Parathyroid adenoma (tissue), 2 donors: ENCODE results near the gene RETREG3.

Source experiments
- H2AFZ ChIP-seq: fragments of 300-600 bp; sonication (generic); one replicate; pipeline ENCODE4 v1.7.0; 2017; ENCODE audit warnings: antibody characterized with exemption, mild to moderate bottlenecking
- H3K27ac ChIP-seq: fragments of 300-600 bp; sonication (generic); one replicate; pipeline ENCODE4 v1.7.0; 2017
- H3K27me3 ChIP-seq: fragments of 300-600 bp; sonication (generic); one replicate; pipeline ENCODE4 v1.7.0; 2017; ENCODE audit warnings: low read length; ENCODE audit not compliant: control insufficient read depth, insufficient read depth
- H3K36me3 ChIP-seq: fragments of 300-600 bp; sonication (generic); one replicate; pipeline ENCODE4 v1.7.0; 2017; ENCODE audit warnings: low read length; ENCODE audit not compliant: control insufficient read depth, insufficient read depth
- H3K4me1 ChIP-seq: fragments of 300-600 bp; sonication (generic); one replicate; pipeline ENCODE4 v1.7.0; 2017; ENCODE audit warnings: control low read depth
- H3K4me2 ChIP-seq: fragments of 300-600 bp; sonication (generic); one replicate; pipeline ENCODE4 v1.7.0; 2017; ENCODE audit warnings: low read length
- H3K4me3 ChIP-seq: fragments of 300-600 bp; sonication (generic); one replicate; pipeline ENCODE4 v1.7.0; 2017; ENCODE audit warnings: low read depth, low read length
- H3K79me2 ChIP-seq: fragments of 300-600 bp; sonication (generic); one replicate; pipeline ENCODE4 v1.7.0; 2017; ENCODE audit warnings: control low read depth
- H3K9ac ChIP-seq: fragments of 300-600 bp; sonication (generic); one replicate; pipeline ENCODE4 v1.7.0; 2017; ENCODE audit warnings: mild to moderate bottlenecking
- H3K9me3 ChIP-seq: fragments of 300-600 bp; sonication (generic); one replicate; pipeline ENCODE4 v1.7.0; 2017; ENCODE audit warnings: low read length; ENCODE audit not compliant: control insufficient read depth
- CTCF ChIP-seq: fragments of 300-600 bp; sonication (generic); IDR thresholded peaks from one replicate; pipeline ENCODE4 v1.7.0; 2017; ENCODE audit warnings: antibody characterized with exemption, mild to moderate bottlenecking
- donor health status: primary hyperparathyroidism.

Gene RETREG3

GRCh38 chr17:42651392-42651791 lies 42.2 kb upstream of the RETREG3 start:
- no peaks in the 10 kb centered on the region for H3K9me3 ChIP-seq
- H3K36me3 ChIP-seq: no peaks in the 10 kb centered on the region
- no peaks in the 10 kb centered on the region for H3K4me1 ChIP-seq
- no peak overlapping the region for H2AFZ ChIP-seq
- H3K27ac ChIP-seq: no peak overlapping the region
- H3K4me3 ChIP-seq: no peak overlapping the region
- H3K27me3 ChIP-seq: no peaks in the 10 kb centered on the region
- no peaks in the 10 kb centered on the region for H3K79me2 ChIP-seq
- H3K9ac ChIP-seq: no peak overlapping the region
- no peak overlapping the region for H3K4me2 ChIP-seq
- TF ChIP-seq CTCF: no peak

- Histone ChIP-seq H3K9ac (no peak overlapping the region), H3K36me3 (no peaks in the 10 kb centered on the region), H3K27me3 (no peaks in the 10 kb centered on the region), H3K4me3 (no peak overlapping the region), H3K79me2 (no peaks in the 10 kb centered on the region), H3K9me3 (no peaks in the 10 kb centered on the region), H2AFZ (no peak overlapping the region), H3K4me1 (no peaks in the 10 kb centered on the region), H3K4me2 (no peak overlapping the region), H3K27ac (no peak overlapping the region)
- no peak for TF ChIP-seq CTCF
Observed at GRCh38 chr17:42647778-42648177, 38.6 kb upstream of the RETREG3 start.

- Histone ChIP-seq H3K4me2 (no peak overlapping the region), H3K79me2 (no peaks in the 10 kb centered on the region), H3K9ac (no peak overlapping the region), H3K4me1 (no peaks in the 10 kb centered on the region), H3K9me3 (no peaks in the 10 kb centered on the region), H3K27ac (no peak overlapping the region), H3K4me3 (no peak overlapping the region), H2AFZ (no peak overlapping the region), H3K36me3 (no peaks in the 10 kb centered on the region), H3K27me3 (no peaks in the 10 kb centered on the region)
- TF ChIP-seq CTCF: no peak
Observed at GRCh38 chr17:42642336-42642735, 33.2 kb upstream of the RETREG3 start.

- no peak overlapping the region for H3K4me2 ChIP-seq
Observed at GRCh38 chr17:42640121-42640520, 30.9 kb upstream of the RETREG3 start.

More at GRCh38 chr17:42640121-42640520, 30.9 kb upstream of the RETREG3 start:
- no peak for TF ChIP-seq CTCF
- Histone ChIP-seq H3K9ac (no peak overlapping the region), H3K79me2 (no peaks in the 10 kb centered on the region), H3K27ac (no peak overlapping the region), H3K27me3 (no peaks in the 10 kb centered on the region), H3K4me3 (no peak overlapping the region), H3K9me3 (no peaks in the 10 kb centered on the region), H3K36me3 (no peaks in the 10 kb centered on the region), H2AFZ (no peak overlapping the region), H3K4me1 (no peaks in the 10 kb centered on the region)
